Measurements from ENCODE around the gene HLA-A.

HLA-A gene

GRCh38 chr6:29981211-29981812 lies 39.0 kb downstream of the HLA-A start:
- 94% methylated on average over 4 of the region's 8 CpGs for WGBS (ENCODE audit: insufficient coverage)
- POLR2A ChIA-PET, result no interaction called here
- CTCF ChIA-PET, result interaction anchor here (1.9 kb wide), 1 partner anchor 14 kb away, joined by 4 read pairs; no protein-coding TSS in a partner anchor
- no peaks in the 10 kb centered on the region for H3K9me3 ChIP-seq (ENCODE audit: control extremely low read depth in 1 of 5, control insufficient read depth in 4 of 5, insufficient read depth in 2 of 5, low read depth in 1 of 5, low read length in 4 of 5)
- peaks cover 0 to 14% (median 8%) of the 10 kb centered on the region in 4 experiments for H3K4me1 ChIP-seq (ENCODE audit: control extremely low read depth in 1 of 4, control insufficient read depth in 4 of 4, insufficient read depth in 4 of 4, low read length in 3 of 4)
- no peak overlapping the region for H3K4me3 ChIP-seq (ENCODE audit: control insufficient read depth in 1 of 7, extremely low read depth in 1 of 7, insufficient read depth in 4 of 7, low read depth in 2 of 7, low read length in 6 of 7)
- no peaks in the 10 kb centered on the region for H3K36me3 ChIP-seq (ENCODE audit: control insufficient read depth in 4 of 4, insufficient read depth in 4 of 4, low read length in 3 of 4)
- peaks cover 0 to 18% (median 5%) of the 10 kb centered on the region in 5 experiments for H3K27me3 ChIP-seq (replicated peaks in 2 of 5; ENCODE audit: control insufficient read depth in 4 of 5, insufficient read depth in 5 of 5, low read length in 4 of 5)
- no peak overlapping the region for H3K27ac ChIP-seq (ENCODE audit: insufficient read depth in 1 of 2, low read depth in 1 of 2, low read length in 2 of 2, poor library complexity in 1 of 2, severe bottlenecking in 2 of 2)
- DNase-seq, result no peak

- H3K9me3 ChIP-seq (ENCODE audit: control extremely low read depth in 1 of 5, control insufficient read depth in 4 of 5, insufficient read depth in 2 of 5, low read depth in 1 of 5, low read length in 4 of 5), result no peaks in the 10 kb centered on the region
- ChIA-PET POLR2A (no interaction called here), CTCF (interaction anchor here (1.9 kb wide), 1 partner anchor 13 kb away, joined by 4 read pairs; no protein-coding TSS in a partner anchor)
Observed at GRCh38 chr6:29982097-29982496, 39.8 kb downstream of the HLA-A start.

GRCh38 chr6:29984232-29984631 lies 41.9 kb downstream of the HLA-A start:
- Histone ChIP-seq H3K27me3 (replicated peaks in 2 of 5; ENCODE audit: control insufficient read depth in 4 of 5, insufficient read depth in 5 of 5, low read length in 4 of 5) (no peaks in the 10 kb centered on the region), H3K36me3 (ENCODE audit: control insufficient read depth in 4 of 4, insufficient read depth in 4 of 4, low read length in 3 of 4) (no peaks in the 10 kb centered on the region), H3K9me3 (ENCODE audit: control extremely low read depth in 1 of 5, control insufficient read depth in 4 of 5, insufficient read depth in 2 of 5, low read depth in 1 of 5, low read length in 4 of 5) (no peaks in the 10 kb centered on the region), H3K27ac (ENCODE audit: insufficient read depth in 1 of 2, low read depth in 1 of 2, low read length in 2 of 2, poor library complexity in 1 of 2, severe bottlenecking in 2 of 2) (no peak overlapping the region), H3K4me3 (ENCODE audit: control insufficient read depth in 1 of 7, extremely low read depth in 1 of 7, insufficient read depth in 4 of 7, low read depth in 2 of 7, low read length in 6 of 7) (no peak overlapping the region), H3K4me1 (ENCODE audit: control extremely low read depth in 1 of 4, control insufficient read depth in 4 of 4, insufficient read depth in 4 of 4, low read length in 3 of 4) (peaks cover 0 to 10% (median 2%) of the 10 kb centered on the region in 4 experiments)
- ChIA-PET POLR2A (no interaction called here), CTCF (interaction anchor here (1.4 kb wide), 1 partner anchor 9 kb away, joined by 3 read pairs; no protein-coding TSS in a partner anchor)
- WGBS (ENCODE audit: insufficient coverage), result 92% methylated on average over 2 of the region's 3 CpGs
- no peak for DNase-seq

More at GRCh38 chr6:29982097-29982496, 39.8 kb downstream of the HLA-A start:
- Histone ChIP-seq H3K27me3 (replicated peaks in 2 of 5; ENCODE audit: control insufficient read depth in 4 of 5, insufficient read depth in 5 of 5, low read length in 4 of 5) (peaks cover 0 to 14% (median 5%) of the 10 kb centered on the region in 5 experiments), H3K4me3 (ENCODE audit: control insufficient read depth in 1 of 7, extremely low read depth in 1 of 7, insufficient read depth in 4 of 7, low read depth in 2 of 7, low read length in 6 of 7) (no peak overlapping the region), H3K36me3 (ENCODE audit: control insufficient read depth in 4 of 4, insufficient read depth in 4 of 4, low read length in 3 of 4) (no peaks in the 10 kb centered on the region), H3K27ac (ENCODE audit: insufficient read depth in 1 of 2, low read depth in 1 of 2, low read length in 2 of 2, poor library complexity in 1 of 2, severe bottlenecking in 2 of 2) (no peak overlapping the region), H3K4me1 (ENCODE audit: control extremely low read depth in 1 of 4, control insufficient read depth in 4 of 4, insufficient read depth in 4 of 4, low read length in 3 of 4) (peaks cover 0 to 12% (median 5%) of the 10 kb centered on the region in 4 experiments)
- no peak for DNase-seq

GRCh38 chr6:29984992-29985391 lies 42.7 kb downstream of the HLA-A start:
- ChIA-PET POLR2A (interaction anchor here (1.2 kb wide), 1 partner anchor 21 kb away, joined by 3 read pairs; no protein-coding TSS in a partner anchor), CTCF (interaction anchor here (0.5 to 1.9 kb wide), 7 partner anchors 10 to 1968 kb away, joined by 3 to 7 read pairs (median 4); no protein-coding TSS in a partner anchor)
- Histone ChIP-seq H3K27me3 (replicated peaks in 2 of 5; ENCODE audit: control insufficient read depth in 4 of 5, insufficient read depth in 5 of 5, low read length in 4 of 5) (no peaks in the 10 kb centered on the region), H3K27ac (ENCODE audit: insufficient read depth in 1 of 2, low read depth in 1 of 2, low read length in 2 of 2, poor library complexity in 1 of 2, severe bottlenecking in 2 of 2) (no peak overlapping the region), H3K4me3 (ENCODE audit: control insufficient read depth in 1 of 7, extremely low read depth in 1 of 7, insufficient read depth in 4 of 7, low read depth in 2 of 7, low read length in 6 of 7) (no peak overlapping the region), H3K36me3 (ENCODE audit: control insufficient read depth in 4 of 4, insufficient read depth in 4 of 4, low read length in 3 of 4) (no peaks in the 10 kb centered on the region), H3K9me3 (ENCODE audit: control extremely low read depth in 1 of 5, control insufficient read depth in 4 of 5, insufficient read depth in 2 of 5, low read depth in 1 of 5, low read length in 4 of 5) (no peaks in the 10 kb centered on the region), H3K4me1 (ENCODE audit: control extremely low read depth in 1 of 4, control insufficient read depth in 4 of 4, insufficient read depth in 4 of 4, low read length in 3 of 4) (peaks cover 0 to 10% (median 2%) of the 10 kb centered on the region in 4 experiments)
- DNase-seq, result no peak
- 100% methylated on average over 1 of the region's 2 CpGs for WGBS (ENCODE audit: insufficient coverage)

- peak in 2 of 3 donors; percentile 26 to 41 for DNase-seq
- H3K4me1 ChIP-seq (ENCODE audit: control extremely low read depth in 1 of 4, control insufficient read depth in 4 of 4, insufficient read depth in 4 of 4, low read length in 3 of 4), result peaks cover 0 to 10% (median 2%) of the 10 kb centered on the region in 4 experiments
- H3K9me3 ChIP-seq (ENCODE audit: control extremely low read depth in 1 of 5, control insufficient read depth in 4 of 5, insufficient read depth in 2 of 5, low read depth in 1 of 5, low read length in 4 of 5), result no peaks in the 10 kb centered on the region
- H3K4me3 ChIP-seq (ENCODE audit: control insufficient read depth in 1 of 7, extremely low read depth in 1 of 7, insufficient read depth in 4 of 7, low read depth in 2 of 7, low read length in 6 of 7), result no peak overlapping the region
- H3K27me3 ChIP-seq (replicated peaks in 2 of 5; ENCODE audit: control insufficient read depth in 4 of 5, insufficient read depth in 5 of 5, low read length in 4 of 5), result no peaks in the 10 kb centered on the region
- no peak overlapping the region for H3K27ac ChIP-seq (ENCODE audit: insufficient read depth in 1 of 2, low read depth in 1 of 2, low read length in 2 of 2, poor library complexity in 1 of 2, severe bottlenecking in 2 of 2)
- WGBS (ENCODE audit: insufficient coverage), result 86% methylated on average over 3 of the region's 4 CpGs
- CTCF ChIA-PET, result interaction anchor here (0.9 to 1.9 kb wide), 6 partner anchors 26 to 142 kb away, joined by 3 to 7 read pairs (median 4); no protein-coding TSS in a partner anchor
- POLR2A ChIA-PET, result interaction anchor here (0.6 to 1.2 kb wide), 3 partner anchors 11 to 73 kb away, joined by 3 read pairs; no protein-coding TSS in a partner anchor
- H3K36me3 ChIP-seq (ENCODE audit: control insufficient read depth in 4 of 4, insufficient read depth in 4 of 4, low read length in 3 of 4), result no peaks in the 10 kb centered on the region
Observed at GRCh38 chr6:29986179-29986781, 43.9 kb downstream of the HLA-A start.

- Histone ChIP-seq H3K27me3 (replicated peaks in 2 of 5; ENCODE audit: control insufficient read depth in 4 of 5, insufficient read depth in 5 of 5, low read length in 4 of 5) (peaks cover 0 to 3% (median 0%) of the 10 kb centered on the region in 5 experiments), H3K36me3 (ENCODE audit: control insufficient read depth in 4 of 4, insufficient read depth in 4 of 4, low read length in 3 of 4) (no peaks in the 10 kb centered on the region), H3K4me1 (ENCODE audit: control extremely low read depth in 1 of 4, control insufficient read depth in 4 of 4, insufficient read depth in 4 of 4, low read length in 3 of 4) (peaks cover 0 to 6% (median 2%) of the 10 kb centered on the region in 4 experiments), H3K9me3 (ENCODE audit: control extremely low read depth in 1 of 5, control insufficient read depth in 4 of 5, insufficient read depth in 2 of 5, low read depth in 1 of 5, low read length in 4 of 5) (no peaks in the 10 kb centered on the region), H3K27ac (ENCODE audit: insufficient read depth in 1 of 2, low read depth in 1 of 2, low read length in 2 of 2, poor library complexity in 1 of 2, severe bottlenecking in 2 of 2) (no peak overlapping the region), H3K4me3 (ENCODE audit: control insufficient read depth in 1 of 7, extremely low read depth in 1 of 7, insufficient read depth in 4 of 7, low read depth in 2 of 7, low read length in 6 of 7) (no peak overlapping the region)
- POLR2A ChIA-PET, result no interaction called here
- CTCF ChIA-PET, result interaction anchor here (1.3 to 2.3 kb wide), 2 partner anchors 24 to 140 kb away, joined by 4 to 10 read pairs; no protein-coding TSS in a partner anchor
- DNase-seq, result no peak
- WGBS (ENCODE audit: insufficient coverage), result no CpG with 5 or more reads among the region's 2 CpGs
Observed at GRCh38 chr6:29989211-29989610, 46.9 kb downstream of the HLA-A start.

- no peak overlapping the region for H3K4me3 ChIP-seq (ENCODE audit: control insufficient read depth in 1 of 7, extremely low read depth in 1 of 7, insufficient read depth in 4 of 7, low read depth in 2 of 7, low read length in 6 of 7)
- no peak overlapping the region for H3K27ac ChIP-seq (ENCODE audit: insufficient read depth in 1 of 2, low read depth in 1 of 2, low read length in 2 of 2, poor library complexity in 1 of 2, severe bottlenecking in 2 of 2)
- peaks cover 0 to 3% (median 0%) of the 10 kb centered on the region in 5 experiments for H3K27me3 ChIP-seq (replicated peaks in 2 of 5; ENCODE audit: control insufficient read depth in 4 of 5, insufficient read depth in 5 of 5, low read length in 4 of 5)
- DNase-seq, result no peak
- ChIA-PET POLR2A (no interaction called here), CTCF (no interaction called here)
- no peaks in the 10 kb centered on the region for H3K9me3 ChIP-seq (ENCODE audit: control extremely low read depth in 1 of 5, control insufficient read depth in 4 of 5, insufficient read depth in 2 of 5, low read depth in 1 of 5, low read length in 4 of 5)
- H3K4me1 ChIP-seq (ENCODE audit: control extremely low read depth in 1 of 4, control insufficient read depth in 4 of 4, insufficient read depth in 4 of 4, low read length in 3 of 4), result peaks cover 0 to 6% (median 2%) of the 10 kb centered on the region in 4 experiments
- no peaks in the 10 kb centered on the region for H3K36me3 ChIP-seq (ENCODE audit: control insufficient read depth in 4 of 4, insufficient read depth in 4 of 4, low read length in 3 of 4)
Observed at GRCh38 chr6:29990931-29991330, 48.6 kb downstream of the HLA-A start.

Data from common myeloid progenitor, CD34-positive (primary cell).